NCI-H1694 treated with DMSO at 0.1 percent for 48 hours (cell line): ENCODE results near the gene CDK4.
"Not testable (repeated sequence)": the region's sequence is repeated elsewhere in the genome, so short reads cannot be mapped to it uniquely, and the experiment has no call there.

Source experiments
- DNase-seq: peaks from one replicate; lab custom pipeline; 2025; lab: John Stamatoyannopoulos, UW

The CDK4 gene

DNA sequence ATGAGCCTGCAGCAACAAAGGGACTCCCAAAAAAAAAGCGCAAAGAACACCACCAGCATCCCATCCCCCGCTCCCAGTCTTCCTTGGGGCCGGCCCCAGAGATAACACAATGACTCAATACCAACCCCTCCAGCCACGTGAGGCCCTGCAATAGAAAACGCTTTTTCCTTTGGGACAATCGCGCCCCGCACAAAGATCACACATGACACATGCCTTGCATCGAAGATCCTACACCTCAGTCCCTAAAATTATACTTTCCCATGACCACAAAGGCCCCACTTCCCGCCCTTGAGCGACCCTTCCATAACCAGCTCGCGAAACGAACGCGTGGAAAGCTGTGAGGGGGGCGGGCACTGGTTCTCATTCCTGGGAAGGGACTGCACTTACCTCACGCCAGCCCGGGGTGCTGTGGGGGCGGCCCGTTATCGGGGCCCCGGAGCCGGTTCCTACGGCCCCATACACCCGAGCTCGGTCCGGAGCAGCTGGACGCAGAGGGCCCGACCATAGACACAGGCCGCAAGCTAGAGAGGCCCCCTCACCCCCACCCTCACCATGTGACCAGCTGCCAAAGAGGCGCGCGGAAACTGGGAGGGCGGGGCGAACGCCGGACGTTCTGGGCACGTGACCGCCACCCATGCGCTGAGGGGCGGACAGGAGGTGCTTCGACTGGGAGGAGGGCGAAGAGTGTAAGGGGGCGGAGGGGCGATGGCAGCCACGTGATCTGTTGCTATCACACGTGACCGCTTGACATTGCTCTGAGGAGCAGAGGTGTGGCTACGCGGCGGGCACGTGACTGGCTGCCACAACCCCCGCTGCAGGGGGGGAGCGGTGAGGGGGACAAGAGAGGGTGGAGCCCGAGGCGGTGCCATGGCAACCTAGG lies at the start of gene CDK4:
TSS of gene CDK4 (minus strand) at position 523 of the 880 bp plus-strand sequence. CDS start 593 bp downstream, outside the sequence.
- DNase-seq = peak; percentile 98

DNA sequence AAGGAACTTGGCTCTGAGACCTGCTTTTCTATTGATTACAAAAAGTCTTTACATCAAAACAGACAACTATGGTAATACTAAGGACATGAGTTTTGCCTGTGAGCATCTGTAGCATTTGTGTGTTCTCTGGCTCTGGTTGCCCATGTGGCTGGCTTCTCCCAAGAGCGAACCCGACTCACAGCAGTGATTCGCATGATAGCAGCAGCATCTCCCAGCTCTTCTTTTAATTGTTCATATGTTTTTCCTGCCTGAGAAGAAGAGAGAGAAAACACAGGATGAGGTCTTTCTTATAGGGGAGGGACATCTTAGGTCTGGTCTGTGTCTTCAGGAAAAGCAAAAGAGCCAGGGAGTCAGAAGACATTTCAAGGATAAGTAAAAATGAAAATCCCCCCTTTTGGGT lies 48.9 kb upstream of the CDK4 start:
- DNase-seq = no peak

DNA sequence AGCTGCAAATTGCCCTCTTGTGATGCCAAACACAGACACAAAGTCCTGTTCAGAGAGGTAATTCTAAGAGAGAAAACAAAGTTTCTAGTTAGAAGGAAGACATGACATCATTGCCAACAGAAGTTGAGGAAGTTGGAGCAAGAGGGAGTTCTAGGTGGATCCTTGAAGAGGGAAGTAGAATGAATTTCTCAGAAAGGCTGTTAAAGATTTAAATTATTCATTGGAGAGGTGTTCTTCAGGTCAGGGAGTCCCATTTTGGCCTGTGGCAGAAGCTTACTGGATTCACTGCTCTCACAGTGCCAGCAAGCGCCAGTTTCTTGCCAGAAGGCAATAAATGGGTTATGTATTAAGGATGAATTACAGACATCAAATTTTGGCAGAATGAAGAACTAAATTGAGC lies 45.8 kb upstream of the CDK4 start:
- DNase-seq = no peak

DNA sequence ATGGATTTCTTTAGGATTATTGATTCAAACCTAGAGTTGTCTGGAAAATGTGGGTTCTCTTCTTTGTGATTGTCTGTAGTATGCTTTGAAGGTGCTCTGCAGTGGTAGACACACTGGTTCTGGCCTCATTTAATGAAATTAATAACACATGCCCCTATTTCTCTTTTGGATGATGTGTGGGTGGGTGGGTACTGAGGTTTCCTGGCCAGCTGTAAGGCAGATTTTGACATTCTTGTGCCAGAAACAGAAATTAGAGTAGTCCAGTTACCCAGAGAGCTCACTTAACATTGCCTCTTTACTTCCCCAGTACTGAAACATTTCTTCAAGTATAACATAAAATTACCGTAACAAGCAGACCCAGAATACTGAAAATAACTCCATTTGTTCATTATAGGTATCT lies 44.9 kb upstream of the CDK4 start:
- DNase-seq = no peak

DNA sequence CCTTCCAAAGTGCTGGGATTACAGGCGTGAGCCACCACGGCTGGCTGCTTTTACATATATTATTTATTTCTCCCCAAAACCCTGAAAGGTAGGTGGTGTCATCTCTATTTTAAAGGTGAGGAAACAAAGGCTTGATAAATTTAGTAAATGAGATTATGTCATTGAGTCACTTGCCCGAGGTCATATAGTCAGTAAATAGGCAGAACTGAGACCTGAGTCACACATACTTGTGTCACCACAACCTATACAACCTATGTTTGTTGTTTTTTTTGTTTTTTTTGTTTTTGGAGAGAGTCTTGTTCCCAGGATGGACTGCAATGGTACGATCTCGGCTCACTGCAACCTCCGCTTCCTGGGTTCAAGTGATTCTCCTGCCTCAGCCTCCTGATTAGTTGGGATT lies 43.2 kb upstream of the CDK4 start:
- no peak for DNase-seq

DNA sequence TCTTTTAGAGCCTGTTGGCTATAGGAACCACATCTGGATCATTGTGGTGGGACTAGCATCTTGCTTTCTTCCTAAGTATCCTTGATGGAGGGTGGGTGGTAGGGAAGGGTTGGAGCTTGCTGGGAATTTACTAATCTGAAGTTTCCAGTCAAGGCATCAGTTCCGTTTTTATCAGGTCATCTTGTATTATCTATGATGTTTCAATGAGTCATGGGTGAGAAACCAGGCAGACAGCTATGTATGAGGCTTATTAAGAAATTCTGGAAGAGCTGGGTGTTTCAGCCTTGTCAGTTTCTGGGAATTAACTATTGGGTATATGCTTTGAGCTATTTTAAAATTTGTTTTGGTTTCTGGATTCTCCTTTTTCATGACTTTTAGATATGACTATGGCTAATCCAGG lies 41.8 kb upstream of the CDK4 start:
- no peak for DNase-seq

DNA sequence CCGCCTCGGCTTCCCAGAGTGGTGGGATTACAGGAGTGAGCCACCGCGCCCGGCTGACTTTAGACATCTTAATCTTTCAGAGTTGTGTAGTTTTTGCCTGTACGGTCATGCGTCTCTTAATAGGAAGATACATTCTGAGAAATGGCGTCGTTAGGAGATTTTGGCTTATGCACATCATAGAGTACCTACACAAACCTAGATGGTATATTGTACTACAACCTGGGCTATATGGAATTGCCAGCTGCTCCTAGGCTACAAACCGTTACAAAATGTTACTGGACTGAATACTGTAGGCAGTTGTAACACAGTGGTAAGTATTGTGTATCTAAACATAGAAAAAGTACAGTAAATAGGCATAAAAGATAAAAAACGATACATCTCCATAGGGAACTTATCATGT lies 31.8 kb upstream of the CDK4 start:
- no peak for DNase-seq

DNA sequence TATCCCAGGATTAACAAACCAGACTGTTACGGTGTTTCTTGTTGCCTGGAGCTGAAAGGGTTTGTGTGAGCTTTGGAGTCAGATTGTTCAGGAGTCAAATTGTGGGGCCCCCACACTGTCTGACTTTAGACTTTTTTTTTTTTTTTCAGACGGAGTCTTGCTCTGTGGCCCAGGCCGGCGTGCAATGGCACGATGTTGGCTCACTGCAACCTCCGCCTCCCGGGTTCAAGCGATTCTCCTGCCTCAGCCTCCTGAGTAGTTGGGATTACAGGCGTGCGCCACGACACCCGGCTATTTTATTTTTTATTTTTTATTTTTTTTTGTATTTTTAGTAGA lies 31.3 kb upstream of the CDK4 start:
- DNase-seq = no peak

DNA sequence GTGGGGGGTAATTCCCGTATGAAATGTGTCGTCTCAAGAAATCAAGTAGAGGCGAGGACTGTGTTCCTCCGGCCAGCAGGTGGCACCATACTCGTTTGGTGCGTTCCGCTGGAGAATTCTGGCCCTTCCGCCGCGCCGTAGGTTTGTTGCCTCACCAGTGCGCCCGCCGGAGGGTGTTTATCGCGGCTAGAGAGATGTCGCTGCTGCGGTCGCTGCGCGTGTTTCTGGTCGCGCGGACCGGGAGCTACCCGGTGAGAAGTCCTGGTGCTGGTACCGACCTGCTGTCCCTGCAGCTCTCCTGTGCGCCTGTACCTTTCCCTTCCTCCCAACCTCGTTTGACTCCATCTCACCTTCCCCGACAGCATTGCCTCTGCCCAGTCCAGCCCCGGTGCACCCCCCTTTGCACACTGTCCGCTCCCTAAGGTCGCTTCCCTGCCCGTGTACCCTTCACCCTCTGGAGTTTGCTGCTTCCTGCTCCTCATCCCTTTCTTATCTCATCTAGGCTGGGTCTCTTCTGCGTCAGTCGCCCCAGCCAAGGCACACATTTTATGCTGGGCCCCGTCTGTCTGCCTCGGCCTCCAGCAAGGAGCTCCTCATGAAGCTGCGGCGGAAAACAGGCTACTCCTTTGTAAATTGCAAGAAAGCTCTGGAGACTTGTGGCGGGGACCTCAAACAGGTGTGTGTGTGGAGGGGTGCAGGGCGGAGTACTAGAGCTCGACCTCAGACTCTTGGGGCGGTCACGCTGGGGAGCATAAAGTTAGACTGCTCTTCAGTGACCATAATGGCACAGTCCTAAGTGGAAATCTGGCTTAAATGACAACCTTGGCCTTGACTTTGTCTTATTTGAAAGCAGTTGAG lies 30.7 kb upstream of the CDK4 start, which contains the start of gene TSFM:
TSS of gene TSFM (plus strand) at position 180 of the 858 bp plus-strand sequence. CDS start at position 195, 15 bp downstream.
- peak; percentile 75 for DNase-seq

DNA sequence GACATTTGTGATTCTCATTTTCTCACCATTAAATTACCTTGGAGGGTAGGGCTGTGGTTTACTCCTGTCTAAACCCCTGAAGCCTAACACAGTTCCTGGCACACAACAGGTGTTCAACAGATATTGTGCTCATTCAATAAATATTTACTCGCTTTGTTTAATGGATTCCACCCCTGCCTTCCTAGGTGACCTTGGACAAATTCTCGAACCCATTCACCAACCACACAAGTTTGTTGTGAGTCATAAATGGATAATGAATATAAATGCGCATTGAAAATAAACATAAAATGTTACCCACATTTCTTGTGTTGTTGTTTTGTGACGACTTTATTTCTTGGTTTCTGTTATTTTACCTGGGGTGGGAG lies 30.1 kb upstream of the CDK4 start:
- DNase-seq = no peak

DNA sequence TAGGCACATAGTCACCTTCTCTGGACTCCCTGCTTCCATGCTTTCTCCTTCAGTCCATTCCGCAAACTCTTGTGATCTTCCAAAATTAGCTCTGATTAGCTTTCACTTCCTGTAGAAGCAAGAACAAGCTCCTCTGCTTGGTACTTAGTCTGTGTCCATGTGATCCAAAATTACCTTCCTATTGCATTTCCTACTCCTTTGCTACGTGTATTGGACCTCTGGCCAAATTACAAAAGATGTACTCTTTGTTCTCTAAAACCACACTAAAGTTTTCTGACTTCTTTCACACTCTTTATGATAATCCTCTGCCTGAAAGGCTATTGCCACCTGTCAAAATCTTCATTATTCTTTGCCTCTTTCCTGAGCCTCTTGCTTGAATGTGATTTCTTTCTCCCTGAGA lies 29.7 kb upstream of the CDK4 start:
- no peak for DNase-seq

DNA sequence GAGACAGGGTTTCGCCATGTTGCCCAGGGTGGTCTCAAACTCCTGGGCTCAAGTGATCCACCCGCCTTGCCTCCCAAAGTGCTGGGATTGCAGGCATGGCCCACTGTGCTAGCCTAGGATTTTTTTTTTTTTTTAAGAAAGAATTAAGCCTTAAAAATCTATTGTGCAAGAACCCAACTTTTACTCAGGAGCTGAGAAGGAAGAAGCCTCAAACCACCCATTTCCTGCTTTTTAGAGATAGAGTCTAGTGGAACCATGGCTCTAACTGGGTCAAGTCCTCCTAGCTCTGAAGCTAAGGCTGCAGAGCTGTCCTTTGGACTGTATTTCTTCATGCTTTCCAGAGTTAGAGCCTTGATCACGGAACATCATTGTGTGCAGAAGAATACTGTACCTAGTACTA lies 29.1 kb upstream of the CDK4 start:
- no peak for DNase-seq

DNA sequence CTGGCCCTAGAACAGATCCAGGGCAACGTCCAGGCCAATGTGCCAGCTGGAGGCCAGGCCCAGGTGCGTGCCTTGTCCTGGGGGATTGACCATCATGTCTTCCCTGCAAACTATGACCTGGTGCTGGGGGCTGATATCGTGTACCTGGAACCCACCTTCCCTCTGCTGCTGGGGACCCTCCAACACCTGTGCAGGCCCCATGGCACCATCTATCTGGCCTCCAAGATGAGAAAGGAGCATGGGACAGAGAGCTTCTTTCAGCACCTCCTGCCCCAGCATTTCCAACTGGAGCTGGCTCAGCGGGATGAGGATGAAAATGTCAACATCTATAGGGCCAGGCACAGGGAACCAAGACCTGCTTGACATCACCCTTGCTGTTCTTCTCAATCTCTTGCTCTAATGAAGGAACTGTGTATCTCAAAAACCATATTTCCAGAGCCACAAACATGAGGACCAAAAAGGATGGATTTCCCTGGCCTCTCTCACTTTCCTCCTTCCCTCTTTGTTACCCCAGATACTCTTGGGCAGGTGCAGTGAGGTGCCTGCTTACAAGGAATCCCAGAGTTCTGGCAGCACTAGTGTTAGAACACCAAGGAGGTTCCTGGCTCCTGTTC lies 28.3 kb upstream of the CDK4 start:
- no peak for DNase-seq

DNA sequence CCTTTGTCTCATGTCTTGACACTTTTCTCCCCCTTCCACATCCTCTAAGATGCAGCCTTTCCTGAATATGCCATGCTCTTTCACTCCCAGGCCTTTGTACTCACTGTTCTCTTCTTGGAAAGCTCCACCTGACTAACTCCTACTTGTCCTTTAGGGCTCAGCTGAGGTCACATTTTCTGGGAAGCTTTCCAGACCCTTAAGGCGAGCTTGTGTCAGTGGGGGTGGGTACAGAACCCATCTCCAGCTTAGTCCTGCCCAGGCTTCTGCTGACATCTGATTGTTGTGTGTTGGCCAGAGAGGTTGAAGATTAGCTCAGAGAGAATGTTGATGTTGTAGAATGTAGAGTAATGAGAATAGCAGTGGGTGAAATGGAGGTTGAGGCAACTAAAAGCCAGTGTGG lies 27.6 kb upstream of the CDK4 start:
- no peak for DNase-seq

DNA sequence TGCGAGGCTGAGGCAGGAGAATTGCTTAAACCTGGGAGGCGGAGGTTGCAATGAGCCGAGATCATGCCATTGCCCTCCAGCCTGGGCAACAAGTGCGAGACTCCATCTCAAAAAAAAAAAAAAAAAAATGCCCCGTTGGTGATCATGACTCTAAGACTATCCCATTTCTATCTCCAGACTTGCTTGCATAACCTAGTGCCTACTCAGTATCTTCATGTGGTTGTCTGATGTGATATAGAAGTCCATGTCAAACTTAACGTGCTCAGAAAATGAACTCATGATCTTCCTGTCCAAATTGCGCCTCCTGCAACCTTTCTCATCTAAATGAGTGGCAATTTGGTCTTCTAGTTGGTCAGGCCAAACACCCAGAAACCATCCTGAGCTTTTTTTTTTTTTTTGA lies 25.8 kb upstream of the CDK4 start:
- DNase-seq = no peak

DNA sequence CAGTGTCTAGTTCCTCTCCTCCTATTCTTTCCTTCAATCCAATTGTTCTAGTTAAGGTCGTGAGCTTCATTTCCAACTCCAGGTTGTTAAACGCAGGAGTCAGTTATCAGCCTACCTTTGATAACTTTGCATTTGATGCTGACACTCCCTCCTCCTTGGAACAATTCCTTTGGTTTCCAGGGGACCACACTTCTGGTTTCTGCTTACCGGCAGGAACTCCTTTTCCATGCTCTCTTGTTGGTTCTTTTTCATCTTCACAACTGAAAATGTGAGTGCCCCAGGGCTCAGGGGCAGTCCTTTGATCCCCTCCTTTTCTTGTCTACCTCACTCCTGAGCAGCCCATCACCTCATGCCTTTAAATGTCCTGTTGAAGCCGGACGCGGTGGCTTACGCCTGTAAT lies 25.3 kb upstream of the CDK4 start:
- DNase-seq = no peak

DNA sequence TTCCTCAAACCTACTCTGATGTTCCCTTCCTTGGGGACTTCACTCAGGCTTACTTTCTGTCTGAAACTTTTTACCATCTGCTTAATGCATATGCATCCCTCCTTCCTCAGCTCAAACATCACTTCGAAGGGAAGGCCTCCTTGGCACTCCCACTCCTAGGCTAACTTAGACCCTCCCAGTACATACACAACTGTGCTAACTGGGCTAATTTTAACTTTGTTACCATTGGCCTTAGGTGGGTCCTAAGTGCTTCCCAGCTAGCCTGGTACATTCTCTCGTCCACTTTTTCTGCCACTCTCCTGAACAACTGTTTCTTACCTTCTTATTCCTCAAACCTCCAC lies 24.1 kb upstream of the CDK4 start:
- DNase-seq = no peak

DNA sequence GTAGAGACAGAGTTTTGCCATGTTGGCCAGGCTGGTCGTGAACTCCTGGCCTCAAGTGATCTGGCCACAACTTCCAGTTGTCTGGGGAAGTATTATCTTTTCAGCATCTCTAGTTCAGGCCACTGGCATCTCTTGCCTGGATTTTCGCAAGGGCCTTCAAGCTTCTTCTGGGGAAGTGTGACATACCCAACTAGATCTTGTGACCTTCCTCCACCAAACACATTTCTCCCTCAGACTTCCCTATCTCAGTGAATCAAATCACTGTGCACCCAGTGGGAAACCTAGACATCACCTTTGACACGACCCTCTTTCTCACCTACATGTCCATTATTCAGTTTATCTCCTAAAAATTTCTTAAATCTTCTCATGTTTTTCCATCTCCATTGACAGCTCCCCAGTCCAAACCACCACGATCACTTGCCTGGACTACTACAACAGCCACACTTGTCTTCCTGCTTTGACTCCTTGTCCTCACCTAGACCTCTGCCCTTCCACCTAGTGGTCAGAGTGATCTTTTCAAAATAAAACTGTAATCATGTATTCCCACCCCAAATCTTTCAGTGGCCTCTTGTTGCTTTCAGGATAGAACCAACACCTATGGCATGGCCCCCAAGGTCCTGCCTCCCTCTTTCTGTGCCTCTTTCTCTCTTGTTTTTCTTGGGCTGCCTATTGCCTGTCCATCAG lies 23.6 kb upstream of the CDK4 start:
- no peak for DNase-seq

DNA sequence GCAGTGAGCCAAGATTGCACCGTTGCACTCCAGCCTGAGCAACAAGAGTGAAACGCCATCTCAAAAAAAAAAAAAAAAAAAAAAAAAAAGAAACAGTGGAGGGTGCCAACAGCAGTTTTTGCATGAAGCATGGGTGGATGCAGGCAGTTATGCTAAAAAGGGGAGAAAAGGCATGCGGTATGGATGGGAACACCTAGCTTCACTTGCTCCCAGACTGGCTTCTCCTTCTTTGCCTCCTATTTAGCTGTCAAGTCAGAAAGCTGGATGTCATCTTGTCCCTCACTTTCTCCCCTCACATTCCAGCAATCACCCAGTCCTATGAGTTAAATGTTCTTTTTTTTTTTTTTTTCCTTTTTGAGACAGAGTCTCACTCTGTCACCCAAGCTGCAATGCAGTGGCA lies 22.9 kb upstream of the CDK4 start:
- DNase-seq = no peak

DNA sequence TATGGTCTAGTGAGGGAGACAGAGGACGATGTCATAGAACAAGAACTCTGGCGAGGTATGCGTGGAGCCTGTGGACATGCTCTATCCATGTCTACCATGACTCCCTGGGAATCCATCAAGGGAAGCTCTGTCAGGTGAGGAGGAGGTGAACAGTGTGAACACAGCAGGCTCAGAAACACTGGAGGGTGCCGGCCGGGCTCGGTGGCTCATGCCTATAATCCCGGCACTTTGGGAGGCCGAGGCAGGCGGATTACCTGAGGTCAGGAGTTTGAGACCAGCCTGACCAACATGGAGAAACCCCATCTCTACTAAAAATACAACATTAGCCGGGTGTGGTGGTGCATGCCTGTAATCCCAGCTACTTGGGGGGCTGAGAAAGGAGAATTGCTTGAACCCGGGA lies 22.5 kb upstream of the CDK4 start:
- not testable (repeated sequence) for DNase-seq

DNA sequence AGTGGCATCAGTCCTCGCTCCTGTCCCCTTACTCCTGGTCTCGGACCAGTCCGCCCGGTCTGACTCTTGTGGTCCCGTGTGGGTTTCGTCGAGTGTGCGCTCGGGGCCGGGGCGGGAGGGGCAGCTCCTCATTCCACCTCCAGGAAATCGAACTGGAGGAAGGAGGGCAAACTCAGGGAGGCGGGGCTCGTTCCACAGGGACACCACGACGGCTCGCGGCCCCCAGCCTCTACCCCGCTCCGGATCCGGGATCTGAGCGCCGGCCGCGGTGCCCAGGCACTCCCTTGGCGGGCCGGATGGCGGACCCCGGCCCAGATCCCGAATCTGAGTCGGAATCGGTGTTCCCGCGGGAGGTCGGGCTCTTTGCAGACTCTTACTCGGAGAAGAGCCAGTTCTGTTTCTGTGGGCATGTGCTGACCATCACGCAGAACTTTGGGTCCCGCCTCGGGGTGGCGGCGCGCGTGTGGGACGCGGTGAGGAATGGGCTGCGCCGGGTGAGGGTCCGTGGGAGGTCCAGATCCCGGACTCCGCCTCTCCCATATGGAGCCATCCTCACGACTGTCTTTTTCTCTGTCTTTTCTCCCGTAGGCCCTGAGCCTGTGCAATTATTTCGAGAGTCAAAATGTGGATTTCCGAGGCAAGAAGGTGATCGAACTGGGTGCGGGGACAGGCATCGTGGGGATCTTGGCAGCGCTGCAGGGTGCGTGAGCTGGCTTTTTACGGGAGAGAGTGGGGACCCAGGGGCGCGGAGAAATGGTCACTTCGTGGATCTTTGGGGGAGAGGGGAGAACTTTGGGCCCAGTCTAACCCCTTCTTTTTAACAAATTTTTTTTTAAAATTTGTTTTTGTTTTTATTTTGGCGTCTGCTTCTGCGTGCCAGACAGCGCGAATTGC lies 20.6 kb upstream of the CDK4 start, which contains the start of gene EEF1AKMT3:
TSS of gene EEF1AKMT3 (plus strand) at position 186 of the 894 bp plus-strand sequence. CDS start at position 297, 111 bp downstream.
- DNase-seq = peak; percentile 42
